ENCODE measurements around the gene ATG4B.

ATG4B gene

DNA sequence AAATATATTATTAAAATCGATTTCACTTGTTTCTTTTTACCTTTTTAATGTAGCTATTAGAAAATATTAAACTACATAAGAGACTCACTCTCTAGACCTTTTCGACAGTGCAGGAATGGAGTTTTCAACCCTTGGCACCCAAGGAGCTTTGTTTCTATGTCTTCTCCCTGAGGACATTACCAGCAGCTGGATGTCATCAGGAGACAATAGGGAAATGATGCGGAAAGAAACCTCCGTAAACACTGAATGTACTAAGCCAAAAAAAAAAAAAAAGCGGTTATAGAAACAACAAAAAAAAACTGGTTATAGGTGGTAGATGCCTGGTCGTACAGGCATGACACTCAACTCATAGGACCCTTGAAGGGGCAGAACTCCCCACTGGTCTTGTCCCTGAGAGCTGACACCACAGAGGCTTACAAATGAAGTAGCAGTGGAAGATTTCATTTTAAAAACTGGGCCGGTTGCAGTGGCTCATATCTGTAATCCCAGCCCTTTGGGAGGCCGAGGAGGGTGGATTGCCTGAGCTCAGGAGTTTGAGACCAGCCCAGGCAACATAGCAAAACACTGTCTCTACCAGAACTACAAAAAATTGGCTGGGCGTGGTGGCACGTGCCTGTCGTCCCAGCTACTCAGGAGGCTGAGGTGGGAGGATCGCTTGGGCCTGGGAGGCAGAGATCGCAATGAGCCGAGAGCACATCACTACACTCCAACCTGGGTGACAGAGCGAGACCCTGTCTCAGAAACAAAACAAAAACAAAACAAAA, 24.3 kb upstream of the ATG4B start:
- peak; percentile 6 for DNase-seq

DNA sequence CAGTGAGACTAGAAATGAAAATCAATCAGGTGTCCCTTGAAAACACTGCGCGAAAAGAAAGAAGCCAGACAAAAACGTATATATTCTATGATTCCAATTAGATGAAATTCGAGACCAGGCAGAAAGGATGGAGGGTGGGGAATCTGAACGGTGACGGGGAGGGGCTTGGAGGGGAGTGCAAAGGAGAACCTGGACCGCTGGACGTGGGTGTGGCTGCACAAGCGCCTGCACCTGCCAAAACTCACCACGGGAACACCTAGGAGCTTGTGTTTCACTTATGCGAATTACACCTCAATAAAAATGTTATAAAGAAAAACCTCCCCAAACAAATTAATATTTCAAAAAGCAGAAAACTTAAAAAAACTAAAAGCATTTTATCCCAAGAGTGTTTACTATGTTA, 22.5 kb upstream of the ATG4B start:
- peak; percentile 58 for DNase-seq

DNA sequence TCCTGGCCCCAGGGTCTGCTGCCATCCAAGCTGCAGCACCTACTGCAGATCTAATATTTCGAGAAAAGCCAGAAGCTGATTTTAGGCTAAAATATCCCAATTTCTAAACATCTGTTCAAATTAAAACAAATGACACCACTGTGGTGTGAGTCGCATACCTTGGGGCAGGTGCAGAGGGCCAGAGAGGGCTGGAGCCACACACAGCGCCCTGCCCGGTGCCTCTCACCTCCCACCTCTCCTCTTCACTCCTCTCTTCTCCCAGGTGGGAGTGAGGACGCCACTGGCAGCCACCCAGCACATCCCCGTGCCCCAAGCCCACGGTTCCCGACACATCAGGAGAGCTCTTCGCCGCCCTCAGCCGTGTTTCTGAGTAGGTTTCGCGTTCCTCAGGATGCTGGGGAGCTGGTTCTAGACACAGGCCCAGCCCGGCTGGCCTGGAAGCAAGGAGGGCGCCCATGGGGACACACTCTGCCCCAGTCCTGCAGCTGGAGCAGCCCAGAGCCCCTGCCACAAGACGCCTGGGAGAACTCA, 21.9 kb upstream of the ATG4B start:
- no peak for DNase-seq

DNA sequence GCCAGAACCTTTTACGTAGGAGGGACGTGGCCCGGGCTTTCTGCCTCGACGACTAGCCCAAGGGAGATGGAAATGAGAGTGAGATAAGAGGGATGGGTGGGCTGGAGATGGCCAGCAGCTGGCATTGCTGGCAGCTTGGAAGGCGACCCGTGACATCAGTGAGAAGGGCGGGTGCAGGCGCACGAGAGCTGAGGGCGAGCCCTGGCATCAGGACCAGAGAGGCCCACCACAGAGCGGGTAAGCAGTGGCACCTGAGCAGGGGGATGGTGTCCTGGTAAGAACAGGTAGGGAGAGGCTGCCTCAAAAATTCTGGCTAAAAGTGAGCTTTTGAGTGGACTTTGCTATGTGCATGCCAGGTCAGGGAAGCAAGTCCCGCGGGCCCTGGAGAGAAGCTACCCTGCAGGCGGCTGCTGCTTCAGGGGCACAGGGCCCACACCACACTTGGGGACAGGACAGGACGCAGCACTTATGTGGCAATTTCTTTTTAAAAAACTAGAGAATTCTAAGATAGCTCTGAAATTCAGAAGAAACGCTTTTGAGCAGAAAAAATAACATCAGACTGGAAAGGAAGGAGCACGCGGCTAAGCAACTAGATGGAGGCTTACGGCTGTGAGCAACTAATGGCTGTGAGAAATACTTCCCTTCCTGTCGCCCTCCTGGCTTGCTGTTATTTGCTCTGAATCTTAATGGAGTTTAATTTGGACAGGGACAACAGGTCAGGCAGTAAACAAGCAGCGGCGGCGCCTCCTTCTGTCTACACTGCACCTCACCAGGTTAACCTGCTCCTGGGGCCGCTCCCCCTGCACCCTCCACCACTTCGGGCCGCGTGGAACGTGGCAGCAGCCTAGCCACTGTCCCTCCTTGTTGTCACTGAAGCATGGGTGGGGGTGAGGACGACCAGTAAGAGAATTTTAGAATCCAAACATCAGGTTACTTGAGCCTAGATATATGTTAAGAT, 21.0 kb upstream of the ATG4B start:
- no peak for DNase-seq

DNA sequence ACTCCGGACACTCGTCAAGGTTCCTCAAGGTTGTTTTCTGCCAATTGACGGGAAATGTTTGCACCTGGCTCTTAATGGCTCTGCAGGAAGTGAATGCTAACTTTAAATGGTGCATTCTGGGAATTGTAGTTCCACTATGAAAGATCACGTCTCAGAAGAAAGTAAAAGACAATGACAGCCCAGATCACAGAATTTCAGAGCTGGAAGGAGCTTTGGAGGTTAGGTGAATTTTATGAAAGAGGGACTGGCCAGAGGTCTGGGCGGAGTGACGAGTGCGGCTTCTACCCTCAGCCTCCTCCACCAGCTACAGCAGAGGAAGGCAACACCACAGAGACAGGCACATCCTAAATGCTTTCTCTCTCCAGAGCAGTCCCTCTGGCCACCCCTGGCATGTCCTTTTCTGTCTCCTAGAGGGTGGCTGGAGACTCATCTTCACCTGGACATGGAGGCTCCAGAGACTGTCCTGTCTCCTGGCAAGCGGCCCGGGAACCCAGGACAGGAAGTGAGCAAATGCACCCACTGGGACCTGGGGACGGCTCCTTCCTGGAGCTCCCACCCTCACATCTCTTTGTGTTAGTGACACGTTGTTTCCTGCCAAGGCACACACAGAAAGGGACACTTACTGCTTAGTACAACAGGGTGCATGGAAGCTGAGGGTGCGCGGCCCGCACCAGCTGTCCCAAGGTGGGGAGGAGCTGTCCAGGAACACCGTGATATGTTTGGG, 19.9 kb upstream of the ATG4B start:
- DNase-seq, result peak; percentile 15

DNA sequence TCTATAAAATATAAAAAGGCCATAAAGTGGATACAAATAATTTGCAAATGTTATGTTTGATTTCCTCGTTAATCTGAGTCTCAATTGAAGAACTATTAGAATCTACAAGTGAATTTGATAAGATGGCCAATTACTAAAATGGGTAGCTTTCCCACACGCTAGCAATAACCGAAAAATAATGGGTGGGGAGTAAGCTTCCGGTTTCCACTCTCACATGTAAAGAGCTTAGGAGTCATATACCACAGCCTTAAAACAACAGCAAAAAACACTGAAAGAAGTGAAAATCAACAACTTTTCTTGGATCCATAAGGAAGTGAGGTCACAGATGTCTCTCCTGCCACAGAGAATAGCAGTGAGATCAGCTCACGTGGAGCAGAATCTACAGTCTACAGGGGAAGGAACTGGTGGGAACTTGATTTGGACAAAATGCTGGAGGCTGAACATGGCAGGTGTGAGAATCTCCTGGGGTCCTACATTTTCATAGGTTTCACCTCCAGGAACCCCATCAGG, 19.1 kb upstream of the ATG4B start:
- no peak for DNase-seq

DNA sequence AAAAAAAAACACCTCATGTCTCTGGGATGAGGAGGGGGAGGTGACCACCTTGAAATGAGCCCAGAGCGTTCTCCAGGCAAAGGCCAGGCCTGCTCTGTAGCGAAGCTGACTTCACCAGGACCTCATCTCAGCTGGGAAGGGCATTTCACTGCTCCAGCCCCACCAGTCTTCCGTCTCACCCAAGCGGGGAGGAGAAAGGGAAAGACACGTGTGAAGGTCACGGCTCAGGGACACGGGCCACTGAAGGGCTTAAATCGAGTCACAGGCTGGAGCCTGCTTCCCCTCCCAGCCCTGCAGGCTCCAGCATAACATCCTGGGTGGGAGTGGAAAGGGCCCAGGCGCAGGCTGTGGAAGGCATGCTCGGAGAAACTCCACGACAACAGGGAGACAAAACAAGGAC, 18.7 kb upstream of the ATG4B start:
- no peak for DNase-seq

DNA sequence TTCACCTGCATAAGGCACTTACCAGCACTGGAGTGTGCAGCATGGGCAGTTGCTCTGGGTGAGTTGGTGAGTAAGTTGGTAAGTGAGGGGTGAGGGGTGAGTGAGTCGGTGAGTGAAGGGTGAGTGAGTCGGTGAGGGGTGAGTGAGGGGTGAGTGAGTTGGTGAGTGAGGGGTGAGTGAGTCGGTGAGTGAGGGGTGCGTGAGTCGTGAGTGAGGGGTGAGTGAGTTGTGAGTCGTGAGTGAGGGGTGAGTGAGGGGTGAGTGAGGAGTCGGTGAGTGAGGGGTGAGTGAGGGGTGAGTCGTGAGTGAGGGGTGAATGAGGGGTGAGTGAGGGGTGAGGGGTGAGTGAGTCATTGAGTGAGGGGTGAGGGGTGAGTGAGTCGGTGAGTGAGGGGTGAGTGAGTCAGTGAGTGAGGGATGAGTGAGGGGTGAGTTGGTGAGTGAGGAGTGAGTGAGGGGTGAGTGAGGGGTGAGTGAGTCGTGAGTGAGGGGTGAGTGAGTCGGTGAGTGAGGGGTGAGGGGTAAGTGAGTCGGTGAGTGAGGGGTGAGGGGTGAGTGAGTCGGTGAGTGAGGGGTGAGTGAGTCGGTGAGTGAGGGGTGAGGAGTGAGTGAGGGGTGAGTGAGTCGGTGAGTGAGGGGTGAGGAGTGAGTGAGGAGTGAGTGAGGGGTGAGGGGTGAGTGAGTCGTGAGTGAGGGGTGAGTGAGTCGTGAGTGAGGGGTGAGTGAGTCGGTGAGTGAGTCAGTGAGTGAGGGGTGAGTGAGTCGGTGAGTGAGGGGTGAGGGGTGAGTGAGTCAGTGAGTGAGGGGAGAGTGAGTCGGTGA, 17.7 kb upstream of the ATG4B start:
- DNase-seq, result no peak

DNA sequence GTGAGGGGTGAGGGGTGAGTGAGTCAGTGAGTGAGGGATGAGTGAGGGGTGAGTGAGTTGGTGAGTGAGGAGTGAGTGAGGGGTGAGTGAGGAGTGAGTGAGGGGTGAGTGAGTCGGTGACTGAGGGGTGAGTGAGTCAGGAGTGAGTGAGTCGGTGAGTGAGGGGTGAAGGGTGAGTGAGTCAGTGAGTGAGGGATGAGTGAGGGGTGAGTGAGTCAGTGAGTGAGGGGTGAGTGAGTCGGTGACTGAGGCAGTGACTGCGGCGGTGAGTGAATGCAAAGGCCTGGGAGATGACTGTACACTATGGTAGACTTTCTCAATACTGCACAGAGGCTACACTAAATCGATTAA, 17.1 kb upstream of the ATG4B start:
- DNase-seq, result no peak

DNA sequence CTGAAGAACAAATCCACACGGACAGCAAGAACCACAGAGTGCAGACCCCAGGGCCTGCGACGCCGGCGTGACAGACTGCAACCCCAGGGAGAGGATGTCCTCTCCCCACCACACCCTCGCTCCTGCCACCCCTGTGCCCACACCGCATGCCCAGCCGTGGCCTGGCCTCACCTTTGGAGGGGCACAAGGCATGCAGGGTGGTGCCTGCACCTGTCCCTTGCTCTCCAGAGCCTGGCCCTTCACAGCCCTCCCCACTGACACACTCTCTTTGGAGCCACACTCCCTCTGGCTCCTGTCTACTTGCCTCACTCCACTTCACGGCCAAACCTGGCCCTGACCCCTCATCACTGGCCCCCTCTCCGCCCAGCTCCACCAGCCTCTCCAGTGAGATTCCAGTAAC, 9.8 kb upstream of the ATG4B start:
- no peak for DNase-seq

DNA sequence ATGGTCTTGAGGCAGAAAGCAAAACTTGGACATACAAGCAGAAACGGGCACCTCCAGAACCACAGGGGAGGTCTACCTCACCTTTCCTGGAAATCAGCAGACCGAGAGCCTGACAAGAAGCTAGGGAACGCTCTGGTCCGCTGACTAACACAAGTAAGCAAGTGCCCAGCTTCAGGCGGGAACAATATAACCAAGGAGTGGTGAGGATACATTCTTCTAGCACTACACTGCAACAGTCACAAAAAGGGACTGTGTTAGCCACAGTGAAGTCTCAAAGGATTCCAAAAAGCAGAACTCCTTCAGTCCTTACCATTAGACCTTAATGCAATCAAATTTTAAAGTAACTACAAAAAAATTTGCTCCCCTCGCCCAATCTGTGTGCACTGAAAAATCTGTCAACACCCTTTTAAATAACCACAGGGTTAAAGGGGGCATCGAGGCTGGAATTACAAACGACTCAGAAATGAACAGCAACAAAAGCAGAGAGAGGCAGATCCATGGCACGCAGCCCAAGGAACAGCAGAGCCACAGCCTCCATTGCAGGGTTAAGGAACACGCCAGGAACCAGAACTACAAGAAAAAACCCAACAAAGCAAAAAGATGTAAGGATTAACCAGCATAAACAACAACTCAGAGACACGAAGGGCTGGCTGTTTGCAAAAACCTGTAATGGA, 7.6 kb upstream of the ATG4B start:
- DNase-seq, result no peak

DNA sequence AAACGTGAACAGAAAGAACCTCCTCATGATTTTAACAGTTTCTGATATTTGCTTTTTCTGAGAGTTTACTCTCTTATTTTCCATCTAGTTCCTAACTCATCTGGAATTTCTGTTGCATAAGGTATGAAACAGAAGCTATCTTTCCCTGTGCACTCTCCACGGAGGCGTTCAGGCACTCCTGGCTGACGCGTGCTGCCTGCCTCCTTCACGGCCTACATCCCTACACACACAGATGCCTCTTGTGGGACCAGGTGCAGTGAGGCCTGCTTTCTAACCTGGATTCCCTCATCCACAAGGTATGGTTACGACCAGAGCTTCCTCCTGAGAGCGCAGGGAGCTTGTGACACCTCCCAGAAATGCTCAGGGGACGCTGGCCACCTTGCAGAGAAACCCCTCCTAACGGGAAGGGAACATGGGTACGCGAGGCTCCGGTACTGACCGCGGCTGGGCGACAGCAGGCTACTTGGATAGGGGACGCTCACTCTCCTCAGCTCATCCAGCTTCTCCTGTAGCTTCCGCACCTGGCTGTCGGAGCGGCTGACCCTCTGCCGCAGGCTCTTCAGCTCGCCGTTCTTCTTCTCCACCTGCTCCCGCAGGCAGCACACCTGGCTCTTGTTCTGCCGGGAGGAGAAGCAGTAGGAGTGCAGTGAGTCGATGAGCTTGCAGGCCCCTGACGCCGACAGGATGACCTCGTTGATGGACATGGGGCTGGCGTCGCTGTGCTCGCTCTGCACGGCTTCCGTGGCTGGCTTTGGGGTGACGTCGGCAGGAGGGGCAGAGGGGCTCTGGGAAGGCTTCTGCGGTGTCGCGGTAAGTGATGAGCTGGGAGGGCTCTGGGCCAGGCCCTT, 4.8 kb upstream of the ATG4B start:
- DNase-seq, result no peak

DNA sequence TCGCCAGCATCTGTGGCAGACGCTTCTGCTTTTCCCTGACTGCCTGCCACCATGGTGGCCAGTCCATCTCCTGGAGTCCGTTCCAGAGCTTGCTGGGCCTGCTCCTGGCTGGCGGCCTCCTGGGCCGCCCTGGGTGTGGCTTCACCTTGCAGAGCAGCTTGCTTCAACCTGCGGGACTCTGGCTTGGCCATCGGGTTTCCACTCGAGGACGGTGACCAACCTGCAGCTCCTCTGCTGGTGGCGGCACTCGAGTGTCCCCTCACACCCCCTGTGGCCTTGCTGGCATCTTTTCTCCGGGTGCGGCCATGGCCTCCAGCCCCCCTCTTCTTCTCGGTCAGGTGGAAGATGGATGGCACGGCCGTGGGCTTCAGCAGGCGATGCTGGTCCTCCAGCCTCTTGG, 3.9 kb upstream of the ATG4B start:
- no peak for DNase-seq

DNA sequence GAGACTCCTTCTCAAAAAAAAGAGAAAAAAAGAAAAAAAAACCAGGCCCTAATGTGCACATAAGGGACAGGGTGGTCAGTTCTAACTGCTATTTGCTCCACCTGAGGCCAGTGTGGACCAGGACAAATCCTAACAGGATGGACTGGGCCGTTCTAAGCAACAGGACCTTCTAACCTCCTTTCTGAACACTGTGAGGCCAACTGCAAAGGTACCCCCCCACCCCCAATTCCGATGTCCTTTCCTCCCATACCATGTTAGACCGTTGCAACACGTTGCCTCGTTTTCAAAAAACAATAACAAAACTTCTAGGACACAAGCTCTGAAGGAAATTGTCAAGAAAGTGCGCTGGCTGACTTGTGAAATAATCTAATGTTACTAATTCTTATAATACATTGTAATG, 1.7 kb upstream of the ATG4B start:
- DNase-seq, result no peak

DNA sequence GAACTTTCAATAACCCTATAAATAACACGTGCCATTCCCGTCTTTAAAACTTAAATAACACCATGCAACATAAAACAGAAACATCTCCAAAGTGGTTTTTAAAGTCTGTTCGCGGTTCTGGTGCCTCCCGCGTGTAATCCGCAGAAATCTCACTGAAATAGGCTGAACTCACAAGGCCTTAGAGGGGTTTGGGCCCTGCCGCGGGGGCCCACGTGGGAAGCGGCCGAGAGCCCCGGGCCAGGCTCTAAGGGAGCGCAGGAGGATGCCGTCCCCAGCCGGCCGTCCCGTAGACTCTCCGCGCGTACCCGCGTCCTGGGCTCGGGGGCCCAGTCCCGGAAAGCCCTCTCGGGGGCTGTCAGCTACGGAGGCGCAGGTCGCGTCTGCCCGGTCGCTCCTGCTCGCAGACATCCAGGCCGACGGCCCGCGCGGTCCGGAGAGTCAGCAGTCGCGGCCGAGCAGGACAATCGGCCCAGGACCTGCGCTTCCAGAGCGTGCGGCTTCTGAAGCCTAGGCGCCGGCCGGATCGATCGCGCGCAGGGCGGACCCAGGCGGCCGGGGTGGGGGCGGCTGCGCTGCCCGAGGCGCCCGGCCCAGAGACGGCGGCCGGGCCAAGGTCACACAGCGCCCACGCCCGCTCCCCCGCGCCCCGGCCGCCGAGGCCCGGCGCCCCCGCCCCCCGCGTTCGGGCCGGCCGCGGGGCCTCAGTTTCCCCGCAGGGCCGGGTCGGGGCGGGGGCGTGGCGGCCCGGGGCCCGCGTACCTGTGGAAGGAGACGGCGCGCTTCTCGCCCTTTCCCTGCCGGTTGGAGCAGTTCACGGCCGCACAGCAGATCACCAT, 1.1 kb upstream of the ATG4B start:
- DNase-seq, result peak; percentile 31

DNA sequence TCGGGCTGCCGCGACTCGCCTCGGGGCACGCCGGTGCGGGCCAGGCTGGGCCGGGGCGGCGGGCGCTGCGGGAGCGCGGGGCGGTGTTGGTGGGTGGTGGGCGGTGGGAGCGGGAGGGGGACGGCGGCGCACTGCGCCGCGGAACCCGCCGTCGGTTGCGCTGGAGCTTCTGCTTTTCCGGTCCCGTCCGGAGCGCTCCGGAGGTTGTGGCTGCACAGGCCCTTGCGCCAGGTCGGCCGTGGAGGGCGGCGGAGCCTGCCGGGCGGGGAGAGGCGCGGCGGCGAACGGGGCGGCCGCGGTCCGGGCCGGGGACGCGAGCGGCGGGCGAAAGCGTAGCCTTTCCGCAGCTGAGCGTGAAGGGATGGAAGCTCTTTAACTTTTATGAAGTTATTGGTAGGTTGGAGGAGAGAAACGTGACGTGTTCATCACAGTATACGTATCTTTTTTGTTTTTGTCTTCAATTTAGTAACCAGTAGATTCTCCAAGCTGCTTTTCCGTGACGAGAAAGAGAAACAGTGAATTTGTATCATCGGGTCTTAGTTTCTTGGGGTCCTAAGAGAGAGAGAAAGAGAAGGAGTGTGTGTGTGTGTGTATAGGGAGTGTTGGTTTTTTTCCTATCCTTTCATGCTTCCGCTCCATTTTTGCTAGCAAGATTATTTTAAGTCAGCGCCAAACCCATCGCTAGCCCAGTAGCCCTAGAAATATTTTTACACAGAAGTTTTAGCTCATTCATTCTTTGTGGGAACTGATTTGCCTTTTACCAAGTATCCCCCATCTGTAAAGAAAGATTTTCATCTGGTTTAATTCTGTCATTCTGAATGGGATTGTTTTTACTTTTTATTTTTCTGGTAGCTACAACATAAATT, 535 bp downstream of the ATG4B start:
- peak; percentile 45 for DNase-seq

DNA sequence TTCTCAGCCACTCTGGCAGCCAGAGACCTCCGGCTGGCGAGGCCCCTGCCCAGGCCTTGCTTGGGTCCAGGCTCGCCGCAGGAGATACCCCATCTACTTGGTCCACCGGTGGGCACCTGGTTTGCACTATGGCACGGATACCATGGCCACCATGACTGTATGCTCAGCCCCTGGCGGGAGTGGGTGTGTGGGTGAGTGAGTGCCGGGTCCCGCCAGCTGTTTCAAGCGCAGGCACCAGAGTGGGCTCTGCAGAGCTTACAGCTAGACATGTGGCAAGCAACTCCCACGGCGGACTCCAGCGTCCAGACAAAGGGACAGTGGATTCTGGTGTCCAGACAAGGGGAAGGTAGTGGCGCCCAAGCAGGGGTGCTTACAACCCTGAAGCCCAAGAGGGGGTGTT, 1.4 kb downstream of the ATG4B start:
- DNase-seq, result no peak

DNA sequence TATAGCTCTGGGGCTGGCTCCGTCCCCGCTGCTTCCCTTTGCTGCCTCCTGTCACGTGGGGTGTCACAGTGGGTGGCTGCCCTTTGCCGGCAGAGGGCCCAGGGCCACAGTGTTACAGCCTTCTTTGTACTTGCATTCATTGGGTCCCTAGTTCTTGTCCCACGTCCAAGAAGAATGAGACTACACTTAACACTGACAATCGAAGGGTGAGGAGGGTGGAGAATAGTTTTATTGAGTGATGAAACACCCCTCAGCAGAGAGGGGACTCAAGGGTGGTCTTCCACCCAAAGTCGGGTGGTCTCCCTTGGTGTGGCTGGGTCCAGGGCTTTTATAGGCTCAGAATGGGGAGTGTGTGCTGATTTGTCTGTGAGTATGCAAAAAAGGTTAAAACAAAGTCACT, 1.9 kb downstream of the ATG4B start:
- DNase-seq, result no peak

Measured in NCI-H146 (cell line).